Neural progenitor cell (in vitro differentiated cells): ENCODE results near the gene ZNF536. TPM values are rescaled to one million over a fixed set of nuclear protein-coding genes. Genes with fewer than 3 reads are reported as not detected.

Source experiments
- DNase-seq: peaks from one replicate; pipeline ENCODE4 v3.0.0-alpha.2; 2016; ENCODE audit warnings: low spot score
- H2AFZ ChIP-seq: fragments of 200-600 bp; sonication (generic); replicated peaks from 2 replicates; pipeline ENCODE4 v1.6.1; 2016; ENCODE audit warnings: antibody characterized with exemption
- H3F3A ChIP-seq: fragments of 200-600 bp; sonication (generic); 2 replicates; pipeline ENCODE4 v1.6.1; 2016; ENCODE audit warnings: antibody characterized with exemption, low read depth
- H3K27ac ChIP-seq: fragments of 200-600 bp; sonication (generic); 2 replicates; pipeline ENCODE4 v1.5.1; 2016; ENCODE audit warnings: mild to moderate bottlenecking
- H3K27me3 ChIP-seq: fragments of 200-600 bp; sonication (generic); 2 replicates; pipeline ENCODE4 v1.6.1; 2016; ENCODE audit warnings: mild to moderate bottlenecking, moderate library complexity
- H3K36me3 ChIP-seq: fragments of 200-600 bp; sonication (generic); 2 replicates; pipeline ENCODE4 v1.5.1; 2016
- H3K4me1 ChIP-seq: fragments of 200-600 bp; sonication (generic); 2 replicates; pipeline ENCODE4 v1.6.1; 2016; ENCODE audit warnings: mixed run types
- H3K4me2 ChIP-seq: fragments of 200-600 bp; sonication (generic); 2 replicates; pipeline ENCODE4 v1.6.1; 2016
- H3K4me3 ChIP-seq: fragments of 200-600 bp; sonication (generic); 2 replicates; pipeline ENCODE4 v1.5.1; 2016
- H3K79me2 ChIP-seq: fragments of 200-600 bp; sonication (generic); 2 replicates; pipeline ENCODE4 v1.6.1; 2016; ENCODE audit warnings: low read depth
- H3K9ac ChIP-seq: fragments of 200-600 bp; sonication (generic); 2 replicates; pipeline ENCODE4 v1.6.1; 2016
- H3K9me3 ChIP-seq: fragments of 200-600 bp; sonication (generic); 2 replicates; pipeline ENCODE4 v1.5.1; 2016; ENCODE audit warnings: low read depth
- H4K20me1 ChIP-seq: fragments of 200-600 bp; sonication (generic); 2 replicates; pipeline ENCODE4 v1.6.1; 2016; ENCODE audit warnings: low read depth
- H3K27ac Mint-ChIP-seq: 3 replicates; pipeline ENCODE4 v1.8.0; 2021; ENCODE audit warnings: mixed read lengths
- H3K27me3 Mint-ChIP-seq: 2 replicates; pipeline ENCODE4 v1.8.0; 2022; ENCODE audit warnings: low read depth, mild to moderate bottlenecking, inconsistent platforms, moderate library complexity, mixed read lengths; ENCODE audit not compliant: insufficient read depth
- H3K36me3 Mint-ChIP-seq: 3 replicates; pipeline ENCODE4 v1.8.0; 2021; ENCODE audit warnings: mixed read lengths
- H3K4me1 Mint-ChIP-seq: 3 replicates; pipeline ENCODE4 v1.8.0; 2021; ENCODE audit warnings: mixed read lengths
- H3K4me3 Mint-ChIP-seq: 3 replicates; pipeline ENCODE4 v1.8.0; 2021; ENCODE audit warnings: mild to moderate bottlenecking, moderate library complexity, mixed read lengths
- H3K9me3 Mint-ChIP-seq: 3 replicates; pipeline ENCODE4 v1.8.0; 2020; ENCODE audit warnings: mixed read lengths
- EZH2 ChIP-seq: fragments of 200-600 bp; sonication (generic); IDR thresholded peaks from 2 replicates; pipeline ENCODE4 v1.6.1; 2017; ENCODE audit warnings: antibody characterized with exemption, mild to moderate bottlenecking, moderate library complexity
- EZH2phosphoT487 ChIP-seq: fragments of 200-600 bp; sonication (generic); IDR thresholded peaks from 2 replicates; pipeline ENCODE4 v1.6.1; 2017; ENCODE audit warnings: antibody characterized with exemption
- total RNA-seq: library from RNA; depleted of rRNA; stranded (reverse); fragments of >200 nt; gene quantifications from 2 replicates; pipeline ENCODE4 v1.2.3, GENCODE V29; 2015; ENCODE audit warnings: low replicate concordance
- TF ChIP-seq, protein P1 (sequence below): fragments of 200-600 bp; sonication (generic); IDR thresholded peaks from 2 replicates; pipeline ENCODE4 v1.5.1; 2017; ENCODE audit warnings: antibody characterized with exemption, mild to moderate bottlenecking

Gene ZNF536
- total RNA-seq, 1 donor from 2014 or later: 0.24 TPM

DNA sequence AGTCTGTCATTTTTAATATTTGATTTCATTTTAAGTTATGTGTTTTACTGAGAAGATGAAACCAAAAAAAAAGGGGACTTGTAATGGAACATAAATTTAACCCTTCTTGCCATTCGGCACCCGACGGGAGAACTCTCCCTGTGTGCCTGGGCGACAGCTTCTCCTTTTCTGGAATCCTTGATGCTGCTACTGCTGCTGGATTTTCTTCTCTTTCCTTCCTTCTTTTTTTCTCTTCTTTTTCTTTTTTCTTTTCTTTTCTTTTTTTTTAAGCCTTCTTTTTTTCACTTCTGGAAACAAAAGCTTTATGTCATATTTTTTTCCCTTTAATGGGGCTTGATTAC, 11.1 kb upstream of the ZNF536 start:
- no peaks in the 10 kb centered on the region for H3K36me3 Mint-ChIP-seq

GRCh38 chr19:30361721-30362120, 10.5 kb upstream of the ZNF536 start:
- no peak overlapping the region for H3K4me3 ChIP-seq
- no peaks in the 10 kb centered on the region for H3K9me3 Mint-ChIP-seq
- no peaks in the 10 kb centered on the region for H3K36me3 Mint-ChIP-seq
- peaks cover 7% of the 10 kb centered on the region for H3K27me3 Mint-ChIP-seq
- H3K4me1 Mint-ChIP-seq: peaks cover 50% of the 10 kb centered on the region
- H4K20me1 ChIP-seq: no peaks in the 10 kb centered on the region
- no peak overlapping the region for H3K27ac Mint-ChIP-seq
- H3K4me3 Mint-ChIP-seq: no peak overlapping the region
- TF ChIP-seq, protein P1, sequence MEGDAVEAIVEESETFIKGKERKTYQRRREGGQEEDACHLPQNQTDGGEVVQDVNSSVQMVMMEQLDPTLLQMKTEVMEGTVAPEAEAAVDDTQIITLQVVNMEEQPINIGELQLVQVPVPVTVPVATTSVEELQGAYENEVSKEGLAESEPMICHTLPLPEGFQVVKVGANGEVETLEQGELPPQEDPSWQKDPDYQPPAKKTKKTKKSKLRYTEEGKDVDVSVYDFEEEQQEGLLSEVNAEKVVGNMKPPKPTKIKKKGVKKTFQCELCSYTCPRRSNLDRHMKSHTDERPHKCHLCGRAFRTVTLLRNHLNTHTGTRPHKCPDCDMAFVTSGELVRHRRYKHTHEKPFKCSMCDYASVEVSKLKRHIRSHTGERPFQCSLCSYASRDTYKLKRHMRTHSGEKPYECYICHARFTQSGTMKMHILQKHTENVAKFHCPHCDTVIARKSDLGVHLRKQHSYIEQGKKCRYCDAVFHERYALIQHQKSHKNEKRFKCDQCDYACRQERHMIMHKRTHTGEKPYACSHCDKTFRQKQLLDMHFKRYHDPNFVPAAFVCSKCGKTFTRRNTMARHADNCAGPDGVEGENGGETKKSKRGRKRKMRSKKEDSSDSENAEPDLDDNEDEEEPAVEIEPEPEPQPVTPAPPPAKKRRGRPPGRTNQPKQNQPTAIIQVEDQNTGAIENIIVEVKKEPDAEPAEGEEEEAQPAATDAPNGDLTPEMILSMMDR: no peak
- no peak for TF ChIP-seq EZH2
- TF ChIP-seq EZH2phosphoT487: no peak
- peaks cover 23% of the 10 kb centered on the region for H3K4me1 ChIP-seq
- no peaks in the 10 kb centered on the region for H3K9me3 ChIP-seq
- no peaks in the 10 kb centered on the region for H3K79me2 ChIP-seq
- H3K4me2 ChIP-seq: peak overlapping the region; percentile 33
- H2AFZ ChIP-seq: no peak overlapping the region
- DNase-seq: no peak
- H3K36me3 ChIP-seq: no peaks in the 10 kb centered on the region
- H3K9ac ChIP-seq: no peak overlapping the region
- no peaks in the 10 kb centered on the region for H3K27me3 ChIP-seq
- H3K27ac ChIP-seq: no peak overlapping the region
- no peaks in the 10 kb centered on the region for H3F3A ChIP-seq

More for the DNA sequence above, 11.1 kb upstream of the ZNF536 start:
- no peaks in the 10 kb centered on the region for H3F3A ChIP-seq
- H3K79me2 ChIP-seq: no peaks in the 10 kb centered on the region
- H3K27ac Mint-ChIP-seq: peak overlapping the region; percentile 55
- peak overlapping the region; percentile 50 for H3K4me3 Mint-ChIP-seq
- H3K27ac ChIP-seq: no peak overlapping the region
- peaks cover 23% of the 10 kb centered on the region for H3K4me1 ChIP-seq
- peak overlapping the region; percentile 33 for H3K4me2 ChIP-seq
- H3K9ac ChIP-seq: no peak overlapping the region
- H3K27me3 Mint-ChIP-seq: peaks cover 7% of the 10 kb centered on the region
- no peaks in the 10 kb centered on the region for H4K20me1 ChIP-seq
- no peaks in the 10 kb centered on the region for H3K27me3 ChIP-seq
- H3K4me3 ChIP-seq: no peak overlapping the region
- H3K36me3 ChIP-seq: no peaks in the 10 kb centered on the region
- H3K9me3 ChIP-seq: no peaks in the 10 kb centered on the region
- no peak for DNase-seq
- H3K9me3 Mint-ChIP-seq: no peaks in the 10 kb centered on the region
- peaks cover 50% of the 10 kb centered on the region for H3K4me1 Mint-ChIP-seq
- TF ChIP-seq EZH2: no peak
- TF ChIP-seq EZH2phosphoT487: no peak
- TF ChIP-seq, protein P1: no peak
- no peak overlapping the region for H2AFZ ChIP-seq

GRCh38 chr19:30362156-30362754, 9.9 kb upstream of the ZNF536 start:
- Histone ChIP-seq H3K36me3 (no peaks in the 10 kb centered on the region), H3K9me3 (no peaks in the 10 kb centered on the region), H3K4me1 (peaks cover 23% of the 10 kb centered on the region), H4K20me1 (no peaks in the 10 kb centered on the region), H3K27me3 (no peaks in the 10 kb centered on the region), H2AFZ (no peak overlapping the region), H3F3A (no peaks in the 10 kb centered on the region), H3K4me3 (no peak overlapping the region), H3K79me2 (no peaks in the 10 kb centered on the region), H3K4me2 (no peak overlapping the region), H3K27ac (no peak overlapping the region), H3K9ac (no peak overlapping the region)
- TF ChIP-seq EZH2phosphoT487 (no peak), EZH2 (no peak)
- TF ChIP-seq, protein P1: no peak
- Mint-ChIP-seq H3K9me3 (no peaks in the 10 kb centered on the region), H3K4me3 (no peak overlapping the region), H3K27me3 (peaks cover 7% of the 10 kb centered on the region), H3K27ac (no peak overlapping the region), H3K4me1 (peaks cover 48% of the 10 kb centered on the region), H3K36me3 (no peaks in the 10 kb centered on the region)
- no peak for DNase-seq
